ENCODE measurements around the gene ITPR2. TPM values are rescaled to one million over a fixed set of nuclear protein-coding genes. Genes with fewer than 3 reads are reported as not detected.

Gene ITPR2
- total and polyA plus RNA-seq, 4 donors: 4.1 to 47.0 (median 26.5) TPM

- H3K4me1 ChIP-seq (ENCODE audit: control insufficient read depth in 5 of 5, insufficient read depth in 5 of 5, low read length in 5 of 5): no peaks in the 10 kb centered on the region
- no peaks in the 10 kb centered on the region for H3K27me3 ChIP-seq (ENCODE audit: control insufficient read depth in 3 of 3, insufficient read depth in 3 of 3, low read length in 2 of 3)
- H3K9ac ChIP-seq (ENCODE audit: insufficient read depth in 1 of 2, low read length in 2 of 2): no peak overlapping the region
- no peak overlapping the region for H3K4me3 ChIP-seq
- no peak overlapping the region for H3K27ac ChIP-seq (ENCODE audit: low read depth in 1 of 2, low read length in 1 of 2)
- no peak for ATAC-seq (ENCODE audit: insufficient read depth, low FRiP score)
- no peaks in the 10 kb centered on the region for H3K9me3 ChIP-seq (ENCODE audit: control insufficient read depth in 4 of 4, insufficient read depth in 3 of 4, low read length in 3 of 4)
- no peak for DNase-seq
- TF ChIP-seq CTCF (IDR thresholded peaks at IDR 0.05; ENCODE audit: control extremely low read depth, extremely low read depth): no peak
- peaks cover 0 to 9% (median 2%) of the 10 kb centered on the region in 4 donors for H3K36me3 ChIP-seq (ENCODE audit: control insufficient read depth in 4 of 4, insufficient read depth in 4 of 4, low read length in 4 of 4)
- 76 to 79% methylated on average over 5 of the region's 5 CpGs for WGBS, 2 donors
These were observed 120.1 kb downstream of the ITPR2 start for GRCh38 chr12:26712892-26713291.

- 79 to 84% methylated on average over 3 of the region's 3 CpGs for WGBS, 2 donors
- no peaks in the 10 kb centered on the region for H3K9me3 ChIP-seq (ENCODE audit: control insufficient read depth in 4 of 4, insufficient read depth in 3 of 4, low read length in 3 of 4)
- peaks cover 0 to 9% (median 1%) of the 10 kb centered on the region in 4 donors for H3K36me3 ChIP-seq (ENCODE audit: control insufficient read depth in 4 of 4, insufficient read depth in 4 of 4, low read length in 4 of 4)
- ATAC-seq (ENCODE audit: insufficient read depth, low FRiP score) (no peak), DNase-seq (no peak)
- H3K4me3 ChIP-seq: no peak overlapping the region
- H3K27me3 ChIP-seq (ENCODE audit: control insufficient read depth in 3 of 3, insufficient read depth in 3 of 3, low read length in 2 of 3): no peaks in the 10 kb centered on the region
- no peak for TF ChIP-seq CTCF (IDR thresholded peaks at IDR 0.05; ENCODE audit: control extremely low read depth, extremely low read depth)
- H3K27ac ChIP-seq (ENCODE audit: low read depth in 1 of 2, low read length in 1 of 2): no peak overlapping the region
- H3K9ac ChIP-seq (ENCODE audit: insufficient read depth in 1 of 2, low read length in 2 of 2): no peak overlapping the region
- H3K4me1 ChIP-seq (ENCODE audit: control insufficient read depth in 5 of 5, insufficient read depth in 5 of 5, low read length in 5 of 5): no peaks in the 10 kb centered on the region
These were observed 121.4 kb downstream of the ITPR2 start for GRCh38 chr12:26711569-26711968.

- no peak overlapping the region for H3K9ac ChIP-seq (ENCODE audit: insufficient read depth in 1 of 2, low read length in 2 of 2)
- 85 to 90% methylated on average over 5 of the region's 5 CpGs for WGBS, 2 donors
- H3K9me3 ChIP-seq (ENCODE audit: control insufficient read depth in 4 of 4, insufficient read depth in 3 of 4, low read length in 3 of 4): no peaks in the 10 kb centered on the region
- no peak overlapping the region for H3K4me3 ChIP-seq
- no peak for TF ChIP-seq CTCF (IDR thresholded peaks at IDR 0.05; ENCODE audit: control extremely low read depth, extremely low read depth)
- H3K27ac ChIP-seq (ENCODE audit: low read depth in 1 of 2, low read length in 1 of 2): no peak overlapping the region
- no peaks in the 10 kb centered on the region for H3K4me1 ChIP-seq (ENCODE audit: control insufficient read depth in 5 of 5, insufficient read depth in 5 of 5, low read length in 5 of 5)
- ATAC-seq (ENCODE audit: insufficient read depth, low FRiP score): no peak
- H3K27me3 ChIP-seq (ENCODE audit: control insufficient read depth in 3 of 3, insufficient read depth in 3 of 3, low read length in 2 of 3): no peaks in the 10 kb centered on the region
- DNase-seq: no peak
- peaks cover 0 to 9% (median 1%) of the 10 kb centered on the region in 4 donors for H3K36me3 ChIP-seq (ENCODE audit: control insufficient read depth in 4 of 4, insufficient read depth in 4 of 4, low read length in 4 of 4)
These were observed 121.9 kb downstream of the ITPR2 start for GRCh38 chr12:26711072-26711471.

GRCh38 chr12:26705851-26706250, 127.1 kb downstream of the ITPR2 start:
- H3K9me3 ChIP-seq (ENCODE audit: control insufficient read depth in 4 of 4, insufficient read depth in 3 of 4, low read length in 3 of 4): no peaks in the 10 kb centered on the region
- H3K9ac ChIP-seq (ENCODE audit: insufficient read depth in 1 of 2, low read length in 2 of 2): no peak overlapping the region
- no peak overlapping the region for H3K4me3 ChIP-seq
- ATAC-seq (ENCODE audit: insufficient read depth, low FRiP score) (no peak), DNase-seq (no peak)
- H3K4me1 ChIP-seq (ENCODE audit: control insufficient read depth in 5 of 5, insufficient read depth in 5 of 5, low read length in 5 of 5): peaks cover 0 to 17% (median 5%) of the 10 kb centered on the region in 5 donors
- 42 to 78% methylated on average over 2 of the region's 2 CpGs for WGBS, 2 donors
- peaks cover 0 to 4% (median 1%) of the 10 kb centered on the region in 4 donors for H3K36me3 ChIP-seq (ENCODE audit: control insufficient read depth in 4 of 4, insufficient read depth in 4 of 4, low read length in 4 of 4)
- H3K27me3 ChIP-seq (ENCODE audit: control insufficient read depth in 3 of 3, insufficient read depth in 3 of 3, low read length in 2 of 3): no peaks in the 10 kb centered on the region
- no peak overlapping the region for H3K27ac ChIP-seq (ENCODE audit: low read depth in 1 of 2, low read length in 1 of 2)
- no peak for TF ChIP-seq CTCF (IDR thresholded peaks at IDR 0.05; ENCODE audit: control extremely low read depth, extremely low read depth)
